DMS153 (cell line): Measurements from ENCODE around the gene EXOC6.
A peak's percentile ranks its signal among the peaks of the same experiment; 100 is the strongest.

ENCODE experiments used
- DNase-seq: peaks from one replicate; lab custom pipeline; 2025; lab: John Stamatoyannopoulos, UW

The EXOC6 gene, protein sequence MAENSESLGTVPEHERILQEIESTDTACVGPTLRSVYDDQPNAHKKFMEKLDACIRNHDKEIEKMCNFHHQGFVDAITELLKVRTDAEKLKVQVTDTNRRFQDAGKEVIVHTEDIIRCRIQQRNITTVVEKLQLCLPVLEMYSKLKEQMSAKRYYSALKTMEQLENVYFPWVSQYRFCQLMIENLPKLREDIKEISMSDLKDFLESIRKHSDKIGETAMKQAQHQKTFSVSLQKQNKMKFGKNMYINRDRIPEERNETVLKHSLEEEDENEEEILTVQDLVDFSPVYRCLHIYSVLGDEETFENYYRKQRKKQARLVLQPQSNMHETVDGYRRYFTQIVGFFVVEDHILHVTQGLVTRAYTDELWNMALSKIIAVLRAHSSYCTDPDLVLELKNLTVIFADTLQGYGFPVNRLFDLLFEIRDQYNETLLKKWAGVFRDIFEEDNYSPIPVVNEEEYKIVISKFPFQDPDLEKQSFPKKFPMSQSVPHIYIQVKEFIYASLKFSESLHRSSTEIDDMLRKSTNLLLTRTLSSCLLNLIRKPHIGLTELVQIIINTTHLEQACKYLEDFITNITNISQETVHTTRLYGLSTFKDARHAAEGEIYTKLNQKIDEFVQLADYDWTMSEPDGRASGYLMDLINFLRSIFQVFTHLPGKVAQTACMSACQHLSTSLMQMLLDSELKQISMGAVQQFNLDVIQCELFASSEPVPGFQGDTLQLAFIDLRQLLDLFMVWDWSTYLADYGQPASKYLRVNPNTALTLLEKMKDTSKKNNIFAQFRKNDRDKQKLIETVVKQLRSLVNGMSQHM

DNA sequence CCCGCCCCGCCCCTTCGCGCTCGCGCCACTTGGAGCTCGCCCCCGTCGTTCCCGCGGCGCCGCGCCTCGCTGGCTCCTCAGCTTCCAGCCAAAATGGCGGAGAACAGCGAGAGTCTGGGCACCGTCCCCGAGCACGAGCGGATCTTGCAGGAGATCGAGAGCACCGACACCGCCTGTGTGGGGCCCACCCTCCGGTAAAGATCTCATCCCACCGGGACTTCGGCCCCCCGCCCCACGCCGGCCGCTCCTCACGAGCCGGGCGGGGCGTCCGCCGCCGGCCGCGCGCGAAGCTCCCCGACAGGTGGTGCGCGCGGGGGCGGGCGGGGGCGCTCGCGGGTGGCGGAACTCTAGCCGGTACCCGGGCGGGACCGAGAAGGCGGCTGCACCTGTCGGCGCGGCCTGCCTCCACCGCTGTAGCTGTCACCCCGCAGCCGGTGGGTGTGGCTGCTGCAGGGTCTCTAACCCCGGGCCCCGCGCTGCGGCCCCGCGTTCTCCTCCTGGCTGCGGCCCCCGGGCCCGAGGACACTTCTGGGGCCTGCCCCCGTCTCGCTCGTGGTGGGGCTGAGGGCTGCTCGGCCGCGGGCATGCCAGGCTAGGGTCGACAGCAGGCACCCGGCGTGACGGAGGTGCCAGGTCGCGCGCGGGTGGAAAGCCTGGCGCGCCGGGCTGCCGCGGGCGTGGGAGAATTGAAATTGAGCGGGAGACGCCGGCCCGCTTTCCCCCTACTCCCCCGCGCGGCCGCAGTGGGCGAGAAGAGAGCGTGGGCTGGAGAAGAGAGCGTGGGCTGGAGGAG, at the start of gene EXOC6:
Gene EXOC6 (plus strand): TSS at position 80 of the 793 bp plus-strand sequence. CDS start 14 bp downstream, at position 94.
- peak; percentile 61 for DNase-seq

DNA sequence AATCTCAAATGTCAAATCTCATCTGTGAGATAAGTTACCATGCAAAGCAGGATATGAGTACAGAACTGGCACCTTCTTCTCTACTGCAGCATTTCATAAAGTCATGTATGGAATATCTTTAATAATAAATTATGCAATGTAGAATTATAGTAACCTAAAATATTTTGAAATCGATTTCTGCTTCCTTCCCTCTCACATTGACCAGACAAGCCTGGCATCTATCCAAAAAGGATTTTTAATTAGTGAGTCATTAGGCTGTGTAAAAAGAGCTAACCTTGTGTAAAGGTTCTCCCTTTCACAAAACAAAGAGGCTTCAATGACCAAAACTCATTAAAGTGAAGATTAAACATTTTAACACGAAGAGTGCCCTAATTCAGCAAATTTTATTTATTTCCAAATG, 48.8 kb upstream of the EXOC6 start:
- DNase-seq, result no peak

DNA sequence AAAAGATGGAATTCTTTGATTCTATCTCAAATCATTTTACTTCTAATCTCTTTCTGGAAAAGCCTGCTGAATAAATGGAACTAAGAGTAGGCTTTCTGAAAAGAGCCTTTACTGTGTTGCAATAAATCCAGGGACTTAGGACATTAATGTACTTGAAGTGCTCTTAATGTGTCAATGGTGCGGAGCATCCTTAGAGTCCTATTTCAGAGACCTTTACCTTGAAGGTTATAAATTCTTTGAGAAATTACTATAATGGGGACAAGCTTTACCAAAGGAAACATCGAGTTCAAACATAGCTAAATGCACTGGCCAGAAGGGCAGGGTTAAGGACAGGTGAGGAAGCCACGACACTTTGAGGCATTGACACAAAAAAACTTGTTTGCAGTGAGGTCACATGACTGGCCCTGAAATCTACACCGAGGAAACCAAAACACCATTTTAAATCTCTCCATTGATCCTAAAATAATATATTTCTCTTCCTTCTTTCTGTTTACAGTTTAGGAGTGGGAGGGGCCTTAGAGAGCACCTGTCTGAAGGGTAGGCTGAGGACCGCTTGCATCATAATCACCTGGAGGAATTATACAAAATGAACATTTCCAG, 48.1 kb upstream of the EXOC6 start:
- peak; percentile 89 for DNase-seq

DNA sequence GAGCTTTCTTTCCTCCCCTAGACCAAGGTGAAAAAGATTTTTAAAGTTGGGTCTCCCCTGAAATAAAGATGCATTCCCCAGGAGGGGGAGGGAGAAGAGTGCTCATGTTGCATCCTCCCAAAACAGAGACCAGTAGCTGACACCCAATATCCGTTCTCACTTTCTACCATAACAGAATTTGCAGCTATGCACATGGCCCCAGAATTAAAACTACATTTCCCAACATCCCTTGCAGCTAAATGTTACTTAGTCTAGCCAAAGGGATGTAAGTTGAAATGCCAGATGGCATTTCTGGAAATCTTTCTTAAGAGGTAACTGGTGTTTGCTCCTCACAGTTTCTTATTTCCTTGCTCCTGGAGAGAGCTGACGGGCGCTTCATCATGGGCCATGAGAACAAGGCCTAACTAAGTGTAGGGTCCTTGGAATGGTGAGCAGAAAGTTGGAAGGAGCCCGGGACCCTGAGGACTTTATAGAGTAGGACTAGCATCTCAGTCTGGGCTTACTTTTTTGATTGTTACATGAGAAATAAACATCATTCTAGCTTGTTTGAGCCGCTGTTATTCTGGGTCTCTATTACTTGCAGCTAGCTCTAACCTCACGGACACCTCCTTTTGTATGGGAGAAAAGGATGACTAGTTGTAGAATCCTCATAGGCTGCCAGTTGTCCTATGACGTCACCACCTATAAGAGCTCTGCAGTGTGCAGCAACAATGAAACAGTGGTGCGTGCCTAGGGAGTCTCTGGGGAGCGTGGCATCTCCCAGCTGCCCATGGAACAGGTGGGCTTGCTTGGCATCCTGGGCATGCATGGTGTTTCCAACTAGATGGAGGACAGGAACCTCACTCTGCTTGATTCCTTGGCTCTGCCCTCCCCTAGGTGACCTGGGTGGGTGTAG, 46.1 kb upstream of the EXOC6 start:
- peak; percentile 17 for DNase-seq

DNA sequence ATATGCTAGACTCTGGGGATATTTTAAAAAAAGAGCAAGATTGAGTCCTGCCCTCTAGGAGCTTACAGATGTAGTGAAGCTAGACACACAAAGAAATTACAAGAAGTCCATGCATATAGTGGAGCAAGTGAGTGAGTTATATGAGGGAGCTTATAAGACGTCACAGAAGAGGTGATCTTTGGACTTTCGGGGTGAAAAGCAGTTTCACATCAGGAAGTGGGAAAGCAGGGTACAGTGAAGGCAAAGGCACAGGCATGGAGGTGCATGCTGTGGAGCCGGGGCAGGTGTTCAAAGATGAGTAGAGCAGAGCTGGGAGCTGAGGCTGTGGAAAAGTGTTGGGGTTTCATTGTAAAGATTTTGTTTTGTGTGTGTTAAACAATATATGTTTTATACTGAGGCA, 38.5 kb upstream of the EXOC6 start:
- no peak for DNase-seq

DNA sequence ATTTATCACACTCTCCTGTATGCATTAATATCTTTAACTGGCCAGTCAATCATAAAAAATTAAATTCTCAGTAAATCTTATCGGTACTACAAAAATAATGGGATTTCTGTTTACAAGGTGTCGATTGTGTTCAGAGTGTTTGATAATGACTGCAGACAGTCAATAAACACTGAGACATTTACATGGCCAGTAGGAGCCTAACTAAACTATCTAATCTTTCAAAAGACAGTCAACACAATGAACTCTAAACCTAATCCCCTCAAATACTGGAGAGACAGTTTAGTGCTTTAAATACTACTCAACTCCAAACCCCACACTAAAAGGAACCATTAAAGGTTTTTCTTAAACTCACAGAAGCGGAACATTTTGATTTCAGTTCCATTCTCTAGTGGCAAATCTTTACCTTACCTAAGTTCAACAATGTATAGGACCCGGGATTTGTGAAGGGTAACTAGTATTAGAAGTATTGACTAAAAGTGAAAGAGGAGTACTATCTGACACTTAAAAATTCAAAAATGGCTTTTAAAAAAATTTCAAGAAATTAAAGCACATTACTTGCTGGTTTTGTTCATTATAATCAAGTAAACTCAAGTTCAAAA, 37.3 kb upstream of the EXOC6 start:
- no peak for DNase-seq

DNA sequence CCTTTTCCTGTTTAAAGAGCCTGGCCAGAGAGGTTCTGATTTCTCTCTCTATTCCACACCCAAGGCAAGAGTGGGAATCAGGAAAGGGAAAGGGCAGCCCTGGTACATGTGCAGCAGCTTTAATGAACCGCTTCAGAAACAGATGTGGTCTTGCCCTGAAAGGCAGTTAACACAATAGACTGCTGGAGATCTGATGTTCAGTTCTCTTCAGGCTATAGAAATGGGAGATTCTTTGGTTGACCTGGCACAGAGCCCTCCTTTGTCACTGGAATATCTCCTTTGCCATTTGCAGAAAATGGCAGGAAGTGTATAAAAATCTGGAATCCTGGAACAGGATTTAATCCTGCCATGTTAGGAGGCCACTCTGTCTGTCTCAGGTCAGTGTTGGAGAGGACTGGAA, 36.3 kb upstream of the EXOC6 start:
- no peak for DNase-seq

DNA sequence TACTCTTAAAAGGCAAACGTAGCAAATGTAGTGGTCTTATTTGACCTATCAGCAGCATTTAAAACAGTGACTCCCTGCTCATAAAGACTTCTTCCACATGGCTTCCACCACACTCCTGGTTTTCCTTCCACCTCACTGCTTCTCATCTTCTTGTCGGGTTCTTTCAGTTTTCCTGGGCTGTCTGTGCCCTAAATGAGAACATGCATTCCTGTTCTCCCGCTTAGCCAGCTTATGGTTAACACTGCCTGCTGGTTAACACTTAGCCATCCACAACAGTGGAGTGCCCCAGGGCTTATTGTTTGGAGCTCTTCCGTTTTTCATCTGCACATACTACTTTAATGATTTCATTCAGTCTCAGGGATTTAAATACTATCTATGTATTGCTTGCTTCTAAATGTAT, 34.3 kb upstream of the EXOC6 start:
- DNase-seq, result no peak

DNA sequence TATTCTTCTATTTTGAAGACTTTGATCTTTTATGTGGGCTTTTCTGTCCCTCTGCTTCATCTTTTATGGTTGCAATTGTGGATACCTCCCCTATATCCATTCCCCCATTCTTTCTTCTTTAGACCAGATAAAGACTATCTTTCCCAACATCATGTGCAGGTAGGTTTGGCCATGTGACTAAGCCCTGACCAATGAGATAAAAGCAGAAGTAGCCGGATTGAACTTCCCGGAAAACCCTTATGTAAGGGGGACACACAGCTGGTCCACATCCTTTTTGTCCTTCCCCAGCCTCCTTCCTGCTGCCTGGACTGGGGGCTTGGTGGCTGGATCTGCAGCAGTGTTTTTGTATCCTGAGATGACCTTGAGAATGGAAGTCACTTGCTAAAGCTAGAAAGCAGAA, 33.5 kb upstream of the EXOC6 start:
- DNase-seq, result no peak

DNA sequence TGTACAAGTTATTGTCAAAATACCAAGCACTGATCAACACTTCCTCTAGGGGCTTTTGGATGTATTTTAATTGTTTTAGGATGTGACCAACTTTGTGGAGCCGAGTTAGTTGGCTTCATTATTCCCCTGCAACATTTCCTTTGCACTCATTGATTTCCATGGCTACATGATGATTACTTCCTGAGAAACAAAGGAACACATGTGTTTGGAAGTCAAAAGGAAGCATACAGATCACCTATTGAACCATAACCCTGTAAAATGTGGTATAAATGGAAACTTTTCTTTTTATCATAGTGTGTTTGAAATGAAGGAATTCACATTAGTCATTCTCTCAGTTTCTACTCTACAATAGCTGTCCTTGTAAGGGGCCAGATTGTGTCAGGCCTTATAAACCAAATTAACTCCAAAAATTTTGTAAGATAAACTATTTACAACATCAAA, 32.2 kb upstream of the EXOC6 start:
- no peak for DNase-seq

DNA sequence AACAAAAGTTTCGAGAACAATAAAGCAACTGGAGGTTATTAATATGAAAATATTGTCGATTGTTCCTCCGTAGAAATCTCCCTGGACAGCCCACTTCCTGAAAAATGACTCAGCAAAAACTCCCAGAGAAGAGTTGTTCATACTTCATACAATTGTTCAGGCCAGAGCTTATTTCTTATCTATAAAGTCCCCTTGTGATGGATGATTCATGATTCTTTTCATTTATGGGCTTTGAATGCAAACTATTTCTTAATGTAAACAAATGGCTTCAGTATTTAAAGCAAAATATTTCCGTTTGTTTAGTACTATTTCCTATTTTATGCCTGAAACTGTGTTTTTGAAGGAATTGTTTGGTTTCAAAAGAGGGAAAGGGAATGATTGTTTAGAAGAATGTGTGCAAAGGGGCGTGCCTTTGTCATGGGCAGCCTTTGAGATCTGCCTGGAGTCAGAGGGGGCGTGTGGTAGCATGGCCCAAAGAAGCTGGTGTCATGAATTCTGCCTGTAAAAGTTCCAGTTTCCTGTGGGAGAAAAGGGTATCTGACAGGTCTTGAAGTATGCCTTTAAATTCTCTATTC, 26.2 kb upstream of the EXOC6 start:
- DNase-seq, result no peak

DNA sequence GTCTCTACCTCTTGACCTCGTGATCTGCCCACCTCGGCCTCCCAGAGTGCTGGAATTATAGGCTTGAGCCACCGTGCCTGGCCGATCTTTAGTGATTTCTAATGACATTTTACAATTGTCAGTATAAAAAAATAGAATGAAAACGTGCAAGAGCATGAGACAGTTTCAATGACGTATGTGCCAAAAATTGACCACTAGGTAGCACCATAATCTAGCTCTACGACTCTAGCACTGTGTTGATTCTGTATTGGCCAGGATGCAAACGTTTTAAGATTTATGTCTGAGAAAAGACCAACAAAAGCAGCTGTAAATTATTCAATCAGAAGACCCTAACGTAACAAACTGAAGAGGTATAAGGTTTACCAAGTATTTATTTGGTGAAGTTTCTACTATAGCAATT, 25.4 kb upstream of the EXOC6 start:
- DNase-seq, result no peak

DNA sequence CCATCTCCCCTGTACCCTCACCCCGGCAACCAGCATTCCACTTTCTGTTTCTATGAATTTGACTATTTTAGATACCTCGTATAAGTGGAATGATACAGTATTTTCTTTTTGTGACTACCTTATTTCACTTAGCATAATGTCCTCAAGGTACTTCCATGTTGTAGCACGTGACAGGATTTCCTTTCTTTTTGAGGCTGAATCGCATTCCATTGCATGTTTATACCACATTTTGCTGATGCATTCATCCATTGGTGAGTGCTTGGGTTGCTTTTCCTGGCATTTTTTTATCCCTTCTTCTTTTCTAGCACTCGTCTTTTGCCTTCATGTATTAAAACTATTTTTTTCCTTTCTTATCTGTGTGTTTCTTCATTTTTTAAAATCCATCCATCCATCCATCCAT, 22.3 kb upstream of the EXOC6 start:
- no peak for DNase-seq

DNA sequence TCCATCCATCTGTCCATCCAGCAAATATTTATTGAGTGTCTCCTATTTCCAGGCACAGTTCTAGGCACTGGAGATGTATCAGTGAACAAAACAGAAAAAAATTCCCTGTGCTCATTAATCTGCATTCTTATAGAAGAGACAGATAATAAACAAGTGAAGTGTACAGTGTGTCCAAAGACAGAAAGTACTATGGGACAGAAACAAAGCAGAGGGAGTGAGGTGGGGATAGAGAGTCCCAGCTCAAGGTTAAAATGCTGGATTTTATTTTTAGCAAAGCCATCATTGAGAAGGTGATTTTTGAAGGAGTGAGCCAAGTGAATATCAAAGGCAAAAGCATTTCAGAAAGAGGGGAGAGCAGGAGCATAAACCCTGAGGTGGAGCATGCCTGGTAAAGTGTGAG, 21.8 kb upstream of the EXOC6 start:
- DNase-seq, result no peak

DNA sequence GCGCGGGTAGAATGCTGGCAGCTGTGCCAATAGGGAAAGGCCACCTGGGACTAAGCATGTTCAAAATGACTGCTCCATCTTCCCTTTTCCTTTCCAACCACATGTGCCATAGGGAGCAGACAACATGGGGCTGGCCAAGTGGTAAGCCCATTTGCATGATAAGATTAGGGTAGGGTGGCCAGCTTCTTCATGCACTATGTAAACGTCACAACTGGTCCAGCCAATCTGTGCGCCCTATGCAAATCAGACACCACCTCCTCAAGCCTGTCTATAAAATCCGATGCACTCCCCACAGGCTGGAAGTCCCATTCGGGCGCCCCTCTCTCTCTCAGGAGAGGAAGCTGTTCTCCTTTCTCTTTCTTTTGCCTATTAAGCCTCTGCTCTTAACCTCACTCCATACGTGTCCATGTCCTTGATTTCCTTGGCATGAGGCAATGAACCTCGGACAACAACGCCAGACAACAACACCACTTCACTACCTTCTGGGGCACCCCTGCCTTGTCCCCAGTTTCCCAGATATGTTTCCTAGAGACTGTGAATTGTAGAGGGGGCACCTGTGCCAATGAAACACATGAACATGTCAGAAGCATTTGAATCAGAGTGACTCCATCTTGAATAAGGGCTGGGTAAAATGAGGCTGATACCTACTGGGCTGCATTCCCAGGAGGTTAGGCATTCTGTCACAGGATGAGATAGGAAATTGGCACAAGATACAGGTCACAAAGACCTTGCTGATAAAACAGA, 19.1 kb upstream of the EXOC6 start:
- DNase-seq, result no peak

DNA sequence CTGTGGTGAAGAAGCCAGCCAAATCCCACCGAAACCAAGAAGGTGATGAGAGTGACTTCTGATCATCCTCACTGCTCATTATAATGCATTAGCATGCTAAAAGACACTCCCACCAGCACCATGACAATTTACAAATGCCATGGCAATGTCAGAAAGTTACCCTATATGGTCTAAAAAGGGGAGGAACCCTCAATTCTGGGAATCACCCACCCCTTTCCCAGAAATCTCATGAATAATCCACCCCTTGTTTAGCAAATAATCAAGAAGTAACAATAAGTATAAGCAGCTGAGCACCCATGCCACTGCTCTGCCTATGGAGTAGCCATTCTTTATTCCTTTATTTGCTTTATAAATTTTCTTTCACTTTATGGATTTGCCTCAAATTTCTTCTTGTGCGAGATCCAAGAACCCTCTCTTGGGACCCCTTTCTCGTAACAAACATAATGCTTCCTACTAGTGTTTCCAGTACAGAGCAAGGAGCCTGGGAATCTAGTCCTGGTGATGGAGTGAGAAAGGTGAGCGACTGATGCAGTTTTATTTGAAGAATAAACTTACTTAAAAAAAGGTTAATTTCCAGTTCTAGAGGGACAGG, 18.4 kb upstream of the EXOC6 start:
- DNase-seq, result no peak

DNA sequence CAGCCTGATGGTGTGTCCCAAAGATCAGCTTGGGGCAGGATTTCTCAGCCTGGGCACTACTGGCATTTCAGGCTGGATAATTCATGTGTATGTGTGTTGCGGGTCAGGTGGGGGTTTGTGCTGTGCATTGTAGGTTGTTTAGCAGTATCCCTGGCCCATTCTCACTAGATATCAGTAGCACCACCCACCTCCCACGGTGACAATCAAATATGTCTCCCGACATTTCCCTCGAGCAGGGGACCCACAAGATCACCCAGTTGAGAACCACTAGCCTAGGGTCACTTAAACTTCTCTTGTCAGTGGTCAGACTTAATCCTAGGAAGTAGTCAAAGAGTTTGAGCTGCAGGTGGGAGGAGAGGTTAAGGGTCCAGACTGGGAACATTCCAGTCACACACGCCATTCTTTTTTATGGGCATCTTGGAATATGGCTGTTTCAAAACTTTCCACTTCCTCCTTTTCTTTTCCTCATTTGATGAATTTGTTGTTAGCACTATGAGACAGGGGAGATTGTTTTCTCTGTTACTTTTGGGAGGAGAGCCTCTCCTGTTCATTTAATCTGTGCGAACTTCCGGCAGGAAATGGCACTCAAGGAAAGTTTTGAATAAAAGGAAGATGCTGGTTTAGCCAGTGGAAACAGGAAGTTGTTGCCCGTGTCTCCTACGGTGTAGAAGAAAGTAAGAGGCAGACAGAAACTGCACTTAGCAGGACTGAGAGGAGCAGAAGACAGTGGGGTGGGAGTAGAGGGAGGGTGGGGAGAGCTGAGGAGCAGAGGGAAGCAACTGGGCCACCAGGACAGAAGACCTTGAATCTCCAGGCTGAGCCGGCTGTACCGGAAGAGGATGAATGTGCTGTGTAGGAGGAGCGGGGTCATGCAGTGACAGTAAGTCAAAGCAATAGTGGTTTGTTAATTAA, 17.6 kb upstream of the EXOC6 start:
- DNase-seq, result no peak

DNA sequence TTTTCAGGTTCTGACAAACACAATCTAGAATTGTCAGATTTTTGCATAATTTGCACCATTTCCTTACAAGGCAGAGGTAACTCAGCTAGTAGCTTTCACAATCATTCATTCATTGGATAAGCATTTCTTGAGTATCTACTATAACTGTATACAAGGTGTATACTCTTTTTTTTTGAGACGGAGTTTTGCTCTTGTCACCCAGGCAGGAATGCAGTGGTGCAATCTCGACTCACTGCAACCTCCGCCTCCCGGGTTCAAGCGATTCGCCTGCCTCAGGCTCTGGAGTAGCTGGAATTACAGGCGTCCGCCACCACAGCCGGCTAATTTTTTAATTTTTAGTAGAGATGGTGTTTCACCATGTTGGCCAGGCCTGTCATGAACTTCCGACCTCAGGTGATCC, 16.2 kb upstream of the EXOC6 start:
- no peak for DNase-seq
